K562 (cell line): ENCODE results near the gene DNASE1L1. TPM values are rescaled to one million over a fixed set of nuclear protein-coding genes. Genes with fewer than 3 reads are reported as not detected.
A peak's percentile ranks its signal among the peaks of the same experiment; 100 is the strongest.

Source experiments
- CBX8 ChIP-seq: fragments of 200-600 bp; sonication (generic); IDR thresholded peaks from 2 replicates; pipeline ENCODE4 v1.6.1; 2012; ENCODE audit warnings: borderline replicate concordance, mixed run types, low read depth, mild to moderate bottlenecking, moderate library complexity, mixed read lengths, low read length, control low read depth, inconsistent platforms; ENCODE audit not compliant: poor library complexity, severe bottlenecking; ENCODE audit errors: extremely low read depth
- CHD2 ChIP-seq: IDR thresholded peaks from 2 replicates; pipeline ENCODE4 v1.6.1; 2011; ENCODE audit warnings: low read depth, low read length
- CTBP1 ChIP-seq: fragments of 450-650 bp; IDR thresholded peaks from 2 replicates; pipeline ENCODE4 v1.6.1; 2016; ENCODE audit warnings: borderline replicate concordance
- FOXP1 ChIP-seq: sonication (generic); formaldehyde crosslinking; IDR thresholded peaks from 2 replicates; pipeline ENCODE4 v1.8.0; 2022; ENCODE audit warnings: mild to moderate bottlenecking, missing genetic modification reagents
- GMEB1 ChIP-seq: fragments of 250-450 bp; sonication (Bioruptor Pico); IDR thresholded peaks from 2 replicates; pipeline ENCODE4 v1.4.0; 2020; ENCODE audit warnings: mild to moderate bottlenecking
- HINFP ChIP-seq: fragments of 450-650 bp; conservative IDR thresholded peaks from 2 replicates; pipeline ENCODE4 v1.6.1; 2016; ENCODE audit warnings: missing genetic modification characterization, low read depth, mild to moderate bottlenecking, control low read depth, missing compliant biosample characterization
- KAT8 ChIP-seq: fragments of 450-650 bp; IDR thresholded peaks from 2 replicates; pipeline ENCODE4 v1.6.1; 2016; ENCODE audit warnings: low read depth, mild to moderate bottlenecking
- KDM5B ChIP-seq: fragments of 200-600 bp; sonication (generic); IDR thresholded peaks from 2 replicates; pipeline ENCODE4 v1.6.1; 2012; ENCODE audit warnings: low read depth, mild to moderate bottlenecking, moderate library complexity, low read length, control low read depth, inconsistent platforms; ENCODE audit not compliant: insufficient replicate concordance
- NR4A1 ChIP-seq, 2 experiments: fragments of 250-450 bp in 1 of 2; fragments of 450-650 bp in 1 of 2; sonication (Bioruptor Pico) in 1 of 2; IDR thresholded peaks; 2 replicates each; pipeline versions ENCODE4 v1.4.0 to v1.6.1; 2016 to 2020; ENCODE audit warnings: mild to moderate bottlenecking in 2 of 2, missing compliant biosample characterization in 1 of 2, missing genetic modification characterization in 1 of 2, moderate library complexity in 1 of 2
- RBM15 ChIP-seq: fragments of 200-400 bp; formaldehyde crosslinking; IDR thresholded peaks from 2 replicates; pipeline ENCODE4 v1.6.1; 2018; ENCODE audit warnings: mild to moderate bottlenecking, low read length, moderate library complexity; ENCODE audit not compliant: insufficient read depth
- THRB ChIP-seq: fragments of 450-650 bp; formaldehyde crosslinking; conservative IDR thresholded peaks from 2 replicates; pipeline ENCODE4 v1.4.0; 2022; ENCODE audit warnings: mild to moderate bottlenecking, missing genetic modification characterization
- U2AF1 ChIP-seq: fragments of 200-400 bp; formaldehyde crosslinking; optimal IDR thresholded peaks from 2 replicates; pipeline ENCODE3; 2017; ENCODE audit warnings: mild to moderate bottlenecking, low read depth, low read length, moderate library complexity
- YY1 ChIP-seq, 3 experiments: IDR thresholded peaks; 2 replicates each; pipeline ENCODE4 v1.6.1; 2011; ENCODE audit warnings: low read length in 2 of 3, mild to moderate bottlenecking in 2 of 3, moderate library complexity in 2 of 3, borderline replicate concordance in 1 of 3, control low read depth in 1 of 3, low read depth in 1 of 3; ENCODE audit not compliant: insufficient read depth in 3 of 3, insufficient replicate concordance in 2 of 3, control insufficient read depth in 1 of 3, insufficient read length in 1 of 3; ENCODE audit errors: extremely low read depth in 1 of 3
- ZNF609 ChIP-seq: sonication (generic); formaldehyde crosslinking; IDR thresholded peaks from 2 replicates; pipeline ENCODE4 v1.8.1; 2023; ENCODE audit warnings: missing genetic modification reagents, mild to moderate bottlenecking, borderline replicate concordance
- ZZZ3 ChIP-seq: fragments of 450-650 bp; IDR thresholded peaks from 2 replicates; pipeline ENCODE4 v1.6.1; 2016; ENCODE audit warnings: antibody characterized with exemption, mild to moderate bottlenecking, moderate library complexity
- polyA plus RNA-seq, 8 experiments: library from polyadenylated mRNA; depleted of rRNA in 4 of 8; stranded (reverse) in 5 of 8; unstranded in 3 of 8; fragments of >200 nt; fragmentation: Nextera tagmentation in 2 of 8; fragmentation: Illumina TruSeq in 1 of 8; extraction: Ambion mirVana in 2 of 8; extraction: Trizol in 1 of 8; gene quantifications; 2 replicates each; pipeline versions ENCODE4 v1.2.1 to v1.2.3, GENCODE V29; 2011 to 2014; ENCODE audit warnings: inconsistent platforms in 1 of 8, missing spikeins in 1 of 8
- total RNA-seq, 7 experiments: library from RNA; depleted of rRNA in 6 of 7; stranded (reverse); fragments of >200 nt in 6 of 7; fragmentation: Illumina TruSeq in 2 of 7; extraction: Trizol in 2 of 7; gene quantifications; 2 replicates each; pipeline versions ENCODE4 v1.2.1 to v1.2.3, GENCODE V29; 2011 to 2021; ENCODE audit warnings: low replicate concordance in 1 of 7

Gene DNASE1L1
- total and polyA plus RNA-seq, 9 of the 15 experiments (the other 6 are each of a cell fraction or from before 2014, with no cell fraction given) = 0.73 to 12.6 (median 7.9) TPM

- TF ChIP-seq CBX8 (no peak), HINFP (tag) (no peak), CHD2 (peak; percentile 67), RBM15 (no peak), YY1 (IDR thresholded peaks at IDR 0.05; ENCODE audit: borderline replicate concordance in 1 of 3, control insufficient read depth in 1 of 3, extremely low read depth in 1 of 3, insufficient read depth in 3 of 3, insufficient read length in 1 of 3, insufficient replicate concordance in 2 of 3, low read depth in 1 of 3, low read length in 2 of 3) (peak; percentile 71 to 96 (median 91)), KAT8 (no peak), KDM5B (peak; percentile 30), GMEB1 (CRISPR knock-in tag) (peak; percentile 83), ZZZ3 (no peak), U2AF1 (no peak), FOXP1 (CRISPR knock-in tag) (no peak), CTBP1 (peak; percentile 53), NR4A1 (CRISPR knock-in tag; IDR thresholded peaks at IDR 0.05) (no peak), NR4A1 (tag; IDR thresholded peaks at IDR 0.05) (no peak), ZNF609 (CRISPR knock-in tag) (no peak), THRB (CRISPR knock-in tag) (no peak)
Observed at GRCh38 chrX:154436983-154437752, 28.1 kb upstream of the DNASE1L1 start, which contains the start of gene GDI1 (continued).
